Measurements from ENCODE around the gene GNB5. TPM values are rescaled to one million over a fixed set of nuclear protein-coding genes. Genes with fewer than 3 reads are reported as not detected.
A peak's percentile ranks its signal among the peaks of the same experiment; 100 is the strongest.

Gene GNB5
- total RNA-seq, 2 donors from 2014 or later, result 26.8 to 38.8 TPM

DNA sequence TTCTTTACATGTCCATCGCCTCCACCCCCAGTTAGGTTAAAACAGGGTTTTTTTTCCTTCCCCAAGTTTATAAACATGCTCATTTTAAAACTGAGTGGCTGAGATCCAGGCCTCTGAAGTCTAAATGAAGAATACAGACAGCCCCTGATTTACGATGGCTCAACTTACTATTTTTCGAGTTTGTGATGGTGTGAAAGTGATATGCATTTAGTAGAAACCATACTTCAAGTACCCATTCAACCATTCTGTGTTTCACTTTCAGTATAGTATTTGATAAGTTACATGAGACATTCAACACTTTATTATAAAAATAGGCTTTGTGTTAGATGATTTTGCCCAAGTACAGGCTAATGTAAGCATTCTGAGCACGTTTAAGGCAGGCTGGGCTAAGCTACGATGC, 30.5 kb upstream of the GNB5 start:
- no peak for DNase-seq
- Mint-ChIP-seq H3K36me3 (ENCODE audit: insufficient read depth in 2 of 2) (no peaks in the 10 kb centered on the region), H3K27me3 (ENCODE audit: low read depth) (no peaks in the 10 kb centered on the region), H3K9me3 (no peaks in the 10 kb centered on the region), H3K4me1 (ENCODE audit: low read depth) (peaks cover 35% of the 10 kb centered on the region), H3K4me3 (peak overlapping the region; percentile 76 to 96), H3K27ac (peak overlapping the region; percentile 95)
- ATAC-seq (replicated peaks in 1 of 2), result peak; percentile 50 to 58

DNA sequence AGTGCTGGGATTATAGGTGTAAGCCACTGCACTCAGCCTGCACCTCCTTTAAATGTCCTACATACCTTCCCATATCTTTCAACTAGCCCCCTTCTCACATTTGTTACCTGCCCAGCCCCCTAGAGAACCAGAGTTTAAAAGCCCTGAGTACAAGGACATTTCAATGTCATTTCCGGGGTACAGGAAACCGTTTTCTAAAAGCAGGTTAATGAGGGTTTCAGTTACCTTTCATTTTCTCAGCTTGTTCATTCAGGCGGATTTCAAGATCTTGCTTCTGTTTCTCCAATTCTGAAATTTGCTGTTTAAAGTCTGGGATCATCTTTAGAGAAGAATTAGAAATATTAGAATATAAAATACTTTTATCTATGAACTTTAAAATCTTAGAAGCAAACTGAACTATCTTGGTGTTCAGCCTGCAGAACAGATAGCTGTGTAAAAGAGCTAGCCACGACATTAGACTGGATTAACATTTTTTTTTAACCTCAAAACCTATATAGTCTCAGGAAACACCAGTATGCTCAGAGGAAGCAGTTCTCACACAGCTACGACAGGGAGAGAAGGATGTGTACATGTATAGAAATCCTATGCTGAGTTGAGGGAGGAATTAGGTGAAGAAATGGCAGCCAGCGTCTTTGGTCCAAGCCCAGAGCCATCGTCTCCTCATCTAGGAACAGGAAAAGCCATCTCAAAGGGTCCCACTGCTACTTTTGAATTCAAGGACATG, 29.9 kb upstream of the GNB5 start:
- Mint-ChIP-seq H3K27ac (peak overlapping the region; percentile 95), H3K4me1 (ENCODE audit: low read depth) (peaks cover 35% of the 10 kb centered on the region), H3K9me3 (no peaks in the 10 kb centered on the region), H3K27me3 (ENCODE audit: low read depth) (no peaks in the 10 kb centered on the region), H3K4me3 (peak overlapping the region; percentile 76 to 96), H3K36me3 (ENCODE audit: insufficient read depth in 2 of 2) (no peaks in the 10 kb centered on the region)
- peak in 1 of 2 donors; percentile 11 for ATAC-seq (replicated peaks in 1 of 2)
- DNase-seq, result no peak

DNA sequence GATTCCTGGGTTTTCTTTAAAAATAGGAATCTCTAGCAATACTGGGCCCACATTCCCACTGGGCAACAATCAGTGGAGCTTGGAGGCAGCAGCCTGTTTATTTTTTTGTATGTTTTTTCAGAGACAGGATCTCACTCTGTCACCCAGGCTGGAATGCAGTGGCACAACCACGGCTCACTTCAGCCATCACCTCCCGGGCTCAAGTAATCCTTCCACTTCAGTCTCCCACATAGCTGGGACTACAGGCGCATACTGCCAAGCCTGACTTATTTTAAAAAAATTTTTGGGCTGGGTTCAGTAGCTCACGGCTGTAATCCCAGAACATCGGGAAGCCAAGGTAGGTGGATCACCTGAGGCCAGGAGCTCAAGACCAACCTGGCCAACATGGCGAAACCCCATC, 29.1 kb upstream of the GNB5 start:
- no peak for DNase-seq
- H3K4me1 Mint-ChIP-seq (ENCODE audit: low read depth), result peaks cover 35% of the 10 kb centered on the region
- no peaks in the 10 kb centered on the region for H3K9me3 Mint-ChIP-seq
- ATAC-seq (replicated peaks in 1 of 2), result no peak
- no peak overlapping the region for H3K4me3 Mint-ChIP-seq
- no peaks in the 10 kb centered on the region for H3K27me3 Mint-ChIP-seq (ENCODE audit: low read depth)
- H3K27ac Mint-ChIP-seq, result no peak overlapping the region
- H3K36me3 Mint-ChIP-seq (ENCODE audit: insufficient read depth in 2 of 2), result no peaks in the 10 kb centered on the region

- Mint-ChIP-seq H3K27ac (no peak overlapping the region), H3K4me1 (ENCODE audit: low read depth) (peaks cover 30% of the 10 kb centered on the region), H3K27me3 (ENCODE audit: low read depth) (no peaks in the 10 kb centered on the region), H3K36me3 (ENCODE audit: insufficient read depth in 2 of 2) (no peaks in the 10 kb centered on the region), H3K4me3 (no peak overlapping the region), H3K9me3 (no peaks in the 10 kb centered on the region)
- ATAC-seq (replicated peaks in 1 of 2), result no peak
- no peak for DNase-seq
Measured at GRCh38 chr15:52218816-52219215, 27.6 kb upstream of the GNB5 start.

GRCh38 chr15:52218371-52218770, 27.2 kb upstream of the GNB5 start:
- H3K27ac Mint-ChIP-seq, result no peak overlapping the region

GRCh38 chr15:52217186-52217585, 26.0 kb upstream of the GNB5 start:
- Mint-ChIP-seq H3K27me3 (ENCODE audit: low read depth) (no peaks in the 10 kb centered on the region), H3K4me1 (ENCODE audit: low read depth) (peaks cover 16% of the 10 kb centered on the region), H3K36me3 (ENCODE audit: insufficient read depth in 2 of 2) (no peaks in the 10 kb centered on the region), H3K27ac (no peak overlapping the region), H3K4me3 (no peak overlapping the region), H3K9me3 (no peaks in the 10 kb centered on the region)
- peak; percentile 48 to 50 for ATAC-seq (replicated peaks in 1 of 2)
- DNase-seq, result peak in 1 of 2 donors; percentile 31

More at GRCh38 chr15:52218371-52218770, 27.2 kb upstream of the GNB5 start:
- Mint-ChIP-seq H3K27me3 (ENCODE audit: low read depth) (no peaks in the 10 kb centered on the region), H3K4me3 (no peak overlapping the region), H3K9me3 (no peaks in the 10 kb centered on the region), H3K36me3 (ENCODE audit: insufficient read depth in 2 of 2) (no peaks in the 10 kb centered on the region), H3K4me1 (ENCODE audit: low read depth) (peaks cover 26% of the 10 kb centered on the region)
- ATAC-seq (replicated peaks in 1 of 2) (no peak), DNase-seq (no peak)

DNA sequence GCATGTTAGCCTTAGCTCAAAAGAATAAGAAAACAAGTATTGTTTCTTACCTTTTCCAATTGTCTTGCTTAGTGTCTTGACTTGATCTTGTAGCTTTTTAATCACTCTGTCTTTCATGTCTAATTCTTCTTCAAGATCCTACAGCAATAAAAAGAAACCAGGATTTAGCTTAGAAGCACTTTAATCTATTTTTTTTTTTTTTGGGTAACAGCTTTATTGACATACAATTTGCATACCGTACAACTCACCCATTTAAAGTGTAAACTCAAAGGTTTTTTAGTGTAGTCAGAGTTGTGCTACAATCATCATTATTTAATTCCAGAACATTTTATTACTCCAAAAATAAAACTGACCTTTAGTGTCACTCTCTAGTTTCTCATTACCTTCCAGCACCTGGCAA, 23.4 kb upstream of the GNB5 start:
- H3K4me3 Mint-ChIP-seq, result no peak overlapping the region
- ATAC-seq (replicated peaks in 1 of 2) (no peak), DNase-seq (no peak)
- no peaks in the 10 kb centered on the region for H3K36me3 Mint-ChIP-seq (ENCODE audit: insufficient read depth in 2 of 2)
- H3K4me1 Mint-ChIP-seq (ENCODE audit: low read depth), result no peaks in the 10 kb centered on the region
- H3K9me3 Mint-ChIP-seq, result no peaks in the 10 kb centered on the region
- H3K27me3 Mint-ChIP-seq (ENCODE audit: low read depth), result no peaks in the 10 kb centered on the region
- H3K27ac Mint-ChIP-seq, result no peak overlapping the region

DNA sequence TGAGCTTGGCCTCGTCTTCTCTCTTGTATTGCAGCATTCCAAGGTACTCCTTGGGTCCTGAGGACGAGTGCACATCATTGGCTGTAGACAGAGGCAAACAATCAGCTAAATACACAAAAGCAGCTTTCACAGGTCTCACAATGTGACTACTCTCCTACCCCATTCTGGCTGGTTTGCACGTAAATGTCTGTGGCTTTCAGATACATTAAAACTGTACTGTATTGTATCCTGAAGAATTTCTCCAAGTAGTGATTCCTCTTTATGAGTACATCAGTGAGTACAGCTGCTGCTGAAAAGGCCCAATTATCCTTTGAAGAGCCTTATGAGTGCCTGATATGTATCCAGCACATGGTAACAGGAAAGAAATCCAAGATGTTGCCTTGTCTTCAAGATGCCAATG, 22.0 kb upstream of the GNB5 start:
- Mint-ChIP-seq H3K9me3 (no peaks in the 10 kb centered on the region), H3K27ac (no peak overlapping the region), H3K4me1 (ENCODE audit: low read depth) (no peaks in the 10 kb centered on the region), H3K27me3 (ENCODE audit: low read depth) (no peaks in the 10 kb centered on the region), H3K36me3 (ENCODE audit: insufficient read depth in 2 of 2) (no peaks in the 10 kb centered on the region), H3K4me3 (no peak overlapping the region)
- ATAC-seq (replicated peaks in 1 of 2) (no peak), DNase-seq (no peak)

- no peaks in the 10 kb centered on the region for H3K4me1 Mint-ChIP-seq (ENCODE audit: low read depth)
- no peak overlapping the region for H3K27ac Mint-ChIP-seq
- DNase-seq (peak; percentile 76 to 79), ATAC-seq (replicated peaks in 1 of 2) (peak; percentile 91 to 97)
- no peaks in the 10 kb centered on the region for H3K9me3 Mint-ChIP-seq
- H3K27me3 Mint-ChIP-seq (ENCODE audit: low read depth), result no peaks in the 10 kb centered on the region
- H3K4me3 Mint-ChIP-seq, result no peak overlapping the region
- no peaks in the 10 kb centered on the region for H3K36me3 Mint-ChIP-seq (ENCODE audit: insufficient read depth in 2 of 2)
Measured at GRCh38 chr15:52208306-52208946, 17.2 kb upstream of the GNB5 start.

- Mint-ChIP-seq H3K27me3 (ENCODE audit: low read depth) (no peaks in the 10 kb centered on the region), H3K27ac (no peak overlapping the region), H3K9me3 (no peaks in the 10 kb centered on the region), H3K4me3 (no peak overlapping the region), H3K4me1 (ENCODE audit: low read depth) (no peaks in the 10 kb centered on the region), H3K36me3 (ENCODE audit: insufficient read depth in 2 of 2) (no peaks in the 10 kb centered on the region)
- DNase-seq (no peak), ATAC-seq (replicated peaks in 1 of 2) (no peak)
Measured at GRCh38 chr15:52207191-52207590, 16.0 kb upstream of the GNB5 start.

DNA sequence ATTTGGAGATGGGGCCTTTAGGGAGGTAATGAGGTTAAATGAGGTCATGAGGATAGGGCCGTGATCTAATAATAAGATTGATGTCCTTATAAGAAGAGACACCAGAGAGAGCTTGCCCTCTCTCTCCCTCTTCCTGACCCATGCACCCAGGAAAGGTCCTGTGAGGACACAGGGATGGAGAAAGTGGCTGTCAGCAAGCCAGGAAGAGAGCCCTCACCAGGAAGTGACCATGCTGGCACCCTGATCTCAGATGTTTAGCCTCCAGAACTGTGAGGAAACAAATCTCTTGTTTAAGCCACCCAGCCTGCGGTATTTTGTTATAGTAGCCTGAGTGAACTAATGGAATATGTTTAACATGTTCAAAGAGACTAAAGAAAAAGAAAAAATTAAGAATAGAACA, 15.3 kb upstream of the GNB5 start:
- Mint-ChIP-seq H3K27ac (no peak overlapping the region), H3K36me3 (ENCODE audit: insufficient read depth in 2 of 2) (no peaks in the 10 kb centered on the region), H3K4me1 (ENCODE audit: low read depth) (no peaks in the 10 kb centered on the region), H3K4me3 (no peak overlapping the region), H3K9me3 (no peaks in the 10 kb centered on the region), H3K27me3 (ENCODE audit: low read depth) (no peaks in the 10 kb centered on the region)
- no peak for DNase-seq
- no peak for ATAC-seq (replicated peaks in 1 of 2)

GRCh38 chr15:52204657-52205056, 13.5 kb upstream of the GNB5 start:
- Mint-ChIP-seq H3K9me3 (no peaks in the 10 kb centered on the region), H3K27ac (no peak overlapping the region), H3K4me1 (ENCODE audit: low read depth) (no peaks in the 10 kb centered on the region), H3K36me3 (ENCODE audit: insufficient read depth in 2 of 2) (no peaks in the 10 kb centered on the region), H3K27me3 (ENCODE audit: low read depth) (no peaks in the 10 kb centered on the region), H3K4me3 (no peak overlapping the region)
- ATAC-seq (replicated peaks in 1 of 2) (no peak), DNase-seq (no peak)

GRCh38 chr15:52200831-52201365, 9.7 kb upstream of the GNB5 start:
- Mint-ChIP-seq H3K9me3 (no peaks in the 10 kb centered on the region), H3K27me3 (ENCODE audit: low read depth) (no peaks in the 10 kb centered on the region), H3K4me1 (ENCODE audit: low read depth) (no peaks in the 10 kb centered on the region), H3K36me3 (ENCODE audit: insufficient read depth in 2 of 2) (no peaks in the 10 kb centered on the region), H3K27ac (no peak overlapping the region), H3K4me3 (no peak overlapping the region)
- no peak for ATAC-seq (replicated peaks in 1 of 2)
- no peak for DNase-seq
